GM21717 (cell line): ENCODE results near the gene C9orf78.

Experiments used
- ATAC-seq: cut with Tn5 transposase; IDR thresholded peaks from one replicate; pipeline ENCODE4 v1.9.1; 2021; ENCODE audit warnings: mild to moderate bottlenecking, moderate library complexity; ENCODE audit not compliant: unreplicated experiment

C9orf78 gene

GRCh38 chr9:129848712-129849441 is 13.8 kb upstream of the C9orf78 start:
- no peak for ATAC-seq

GRCh38 chr9:129845373-129845772 is 10.3 kb upstream of the C9orf78 start:
- no peak for ATAC-seq

- no peak for ATAC-seq
Measured at GRCh38 chr9:129841071-129841470, 6.0 kb upstream of the C9orf78 start.

- ATAC-seq: no peak
Measured at GRCh38 chr9:129840034-129840433, 5.0 kb upstream of the C9orf78 start.

GRCh38 chr9:129839324-129840023 is 4.4 kb upstream of the C9orf78 start:
- no peak for ATAC-seq

- ATAC-seq: no peak
Measured at GRCh38 chr9:129838707-129839259, 3.7 kb upstream of the C9orf78 start.

- no peak for ATAC-seq
Measured at GRCh38 chr9:129836311-129837007, 1.4 kb upstream of the C9orf78 start.

GRCh38 chr9:129835860-129836223 is 767 bp upstream of the C9orf78 start:
- ATAC-seq: no peak

GRCh38 chr9:129834489-129835127 is 467 bp downstream of the C9orf78 start:
- ATAC-seq: peak; percentile 9

- no peak for ATAC-seq
Measured at GRCh38 chr9:129832982-129833381, 2.1 kb downstream of the C9orf78 start.

GRCh38 chr9:129828969-129829368 is 6.1 kb downstream of the C9orf78 start:
- ATAC-seq: no peak

- ATAC-seq: no peak
Measured at GRCh38 chr9:129828051-129828450, 7.0 kb downstream of the C9orf78 start.

GRCh38 chr9:129826759-129827158 is 8.3 kb downstream of the C9orf78 start:
- ATAC-seq: no peak

GRCh38 chr9:129826344-129826743 is 8.7 kb downstream of the C9orf78 start:
- no peak for ATAC-seq

GRCh38 chr9:129823935-129824601 is 11.0 kb downstream of the C9orf78 start, which contains the start of gene TOR1A:
Gene TOR1A, minus strand, starts transcription at chr9:129824136. Its CDS starts 51 bp downstream, at chr9:129824085.
- peak; percentile 82 for ATAC-seq

GRCh38 chr9:129823542-129823934 is 11.5 kb downstream of the C9orf78 start:
- ATAC-seq: no peak

- ATAC-seq: no peak
Measured at GRCh38 chr9:129822898-129823541, 12.1 kb downstream of the C9orf78 start.

- ATAC-seq: no peak
Measured at GRCh38 chr9:129816501-129817435, 18.3 kb downstream of the C9orf78 start.

GRCh38 chr9:129815278-129815677 is 19.8 kb downstream of the C9orf78 start:
- no peak for ATAC-seq
